ENCODE measurements around the gene SETD5. TPM values are rescaled to one million over a fixed set of nuclear protein-coding genes. Genes with fewer than 3 reads are reported as not detected.

SETD5 gene
- total and polyA plus RNA-seq, 12 donors: 10.8 to 64.7 (median 55.6) TPM

DNA sequence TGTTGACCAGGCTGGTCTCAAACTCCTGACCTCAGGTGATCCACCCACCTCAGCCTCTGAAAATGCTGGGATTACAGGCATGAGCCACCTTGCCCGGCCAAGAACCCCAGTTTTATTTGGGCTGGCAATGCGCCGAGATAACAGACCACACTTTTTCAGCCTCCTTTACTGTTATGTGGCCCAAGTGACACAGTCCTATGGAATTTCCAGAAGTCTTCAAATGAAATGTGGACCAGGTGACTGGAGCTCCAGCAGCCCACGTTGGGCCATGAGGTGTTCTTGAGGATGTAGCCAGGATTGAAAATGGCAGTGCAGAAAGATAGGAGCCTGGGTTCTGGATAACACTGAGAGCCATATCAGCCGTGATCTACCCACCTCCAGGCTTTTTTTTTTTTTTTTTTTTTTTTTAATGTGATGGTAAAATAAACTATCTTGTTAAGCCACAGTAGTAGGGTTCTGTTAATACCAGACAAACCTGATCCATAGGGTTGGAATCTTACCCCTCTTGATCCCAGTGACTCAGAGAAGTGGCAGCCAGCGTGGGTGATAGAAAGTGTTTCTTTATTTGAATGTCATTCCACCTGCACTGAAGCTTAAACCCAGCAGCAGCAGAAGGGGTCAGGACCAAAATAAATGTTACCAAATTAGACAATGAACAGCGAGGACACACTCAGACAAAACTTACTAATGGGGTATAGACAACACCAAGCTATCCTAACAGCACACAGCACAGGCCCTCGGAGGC, 100.6 kb downstream of the SETD5 start:
- 89 to 90% methylated on average over 8 of the region's 8 CpGs for WGBS, 2 donors
- H3K27ac ChIP-seq: no peak overlapping the region
- H3K36me3 ChIP-seq: no peaks in the 10 kb centered on the region
- H3K4me1 ChIP-seq: peaks cover 0 to 14% (median 10%) of the 10 kb centered on the region in 9 donors
- DNase-seq (no peak), ATAC-seq (no peak)
- H3K27me3 ChIP-seq: peaks cover 0 to 33% (median 23%) of the 10 kb centered on the region in 7 donors
- H3K4me3 ChIP-seq: no peak overlapping the region
- TF ChIP-seq, protein P1, sequence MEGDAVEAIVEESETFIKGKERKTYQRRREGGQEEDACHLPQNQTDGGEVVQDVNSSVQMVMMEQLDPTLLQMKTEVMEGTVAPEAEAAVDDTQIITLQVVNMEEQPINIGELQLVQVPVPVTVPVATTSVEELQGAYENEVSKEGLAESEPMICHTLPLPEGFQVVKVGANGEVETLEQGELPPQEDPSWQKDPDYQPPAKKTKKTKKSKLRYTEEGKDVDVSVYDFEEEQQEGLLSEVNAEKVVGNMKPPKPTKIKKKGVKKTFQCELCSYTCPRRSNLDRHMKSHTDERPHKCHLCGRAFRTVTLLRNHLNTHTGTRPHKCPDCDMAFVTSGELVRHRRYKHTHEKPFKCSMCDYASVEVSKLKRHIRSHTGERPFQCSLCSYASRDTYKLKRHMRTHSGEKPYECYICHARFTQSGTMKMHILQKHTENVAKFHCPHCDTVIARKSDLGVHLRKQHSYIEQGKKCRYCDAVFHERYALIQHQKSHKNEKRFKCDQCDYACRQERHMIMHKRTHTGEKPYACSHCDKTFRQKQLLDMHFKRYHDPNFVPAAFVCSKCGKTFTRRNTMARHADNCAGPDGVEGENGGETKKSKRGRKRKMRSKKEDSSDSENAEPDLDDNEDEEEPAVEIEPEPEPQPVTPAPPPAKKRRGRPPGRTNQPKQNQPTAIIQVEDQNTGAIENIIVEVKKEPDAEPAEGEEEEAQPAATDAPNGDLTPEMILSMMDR (IDR thresholded peaks at IDR 0.05): no peak
- H3K9me3 ChIP-seq: no peaks in the 10 kb centered on the region
- intact Hi-C loops (cut with DNase I): no loop called here

DNA sequence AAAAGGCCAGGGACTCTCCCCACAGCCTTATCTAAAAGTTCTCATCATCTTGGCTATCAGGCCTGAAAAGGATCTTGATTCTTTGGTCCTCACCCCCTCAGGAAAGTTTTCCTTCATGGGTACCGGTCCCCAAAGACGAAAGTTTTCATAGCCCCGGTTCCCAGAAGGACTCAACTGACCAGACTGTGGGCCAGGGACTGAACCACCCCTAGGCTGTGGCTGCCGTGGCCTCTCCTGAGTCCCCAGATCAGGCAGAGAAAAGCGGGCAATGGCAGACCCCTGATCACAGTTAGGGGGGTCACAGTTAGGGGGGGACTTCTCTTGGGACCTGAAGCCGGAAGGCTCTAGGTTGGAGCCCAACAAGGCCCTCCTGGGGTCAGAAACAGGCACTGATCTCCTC, 101.4 kb downstream of the SETD5 start:
- ATAC-seq (no peak), DNase-seq (no peak)
- Histone ChIP-seq H3K4me3 (no peak overlapping the region), H3K4me1 (peaks cover 0 to 14% (median 10%) of the 10 kb centered on the region in 9 donors), H3K36me3 (no peaks in the 10 kb centered on the region), H3K27me3 (peaks cover 0 to 33% (median 23%) of the 10 kb centered on the region in 7 donors), H3K9me3 (no peaks in the 10 kb centered on the region), H3K27ac (no peak overlapping the region)
- intact Hi-C loops (cut with DNase I): no loop called here
- 83 to 85% methylated on average over 6 of the region's 6 CpGs for WGBS, 2 donors
- TF ChIP-seq, protein P1 (IDR thresholded peaks at IDR 0.05): no peak

DNA sequence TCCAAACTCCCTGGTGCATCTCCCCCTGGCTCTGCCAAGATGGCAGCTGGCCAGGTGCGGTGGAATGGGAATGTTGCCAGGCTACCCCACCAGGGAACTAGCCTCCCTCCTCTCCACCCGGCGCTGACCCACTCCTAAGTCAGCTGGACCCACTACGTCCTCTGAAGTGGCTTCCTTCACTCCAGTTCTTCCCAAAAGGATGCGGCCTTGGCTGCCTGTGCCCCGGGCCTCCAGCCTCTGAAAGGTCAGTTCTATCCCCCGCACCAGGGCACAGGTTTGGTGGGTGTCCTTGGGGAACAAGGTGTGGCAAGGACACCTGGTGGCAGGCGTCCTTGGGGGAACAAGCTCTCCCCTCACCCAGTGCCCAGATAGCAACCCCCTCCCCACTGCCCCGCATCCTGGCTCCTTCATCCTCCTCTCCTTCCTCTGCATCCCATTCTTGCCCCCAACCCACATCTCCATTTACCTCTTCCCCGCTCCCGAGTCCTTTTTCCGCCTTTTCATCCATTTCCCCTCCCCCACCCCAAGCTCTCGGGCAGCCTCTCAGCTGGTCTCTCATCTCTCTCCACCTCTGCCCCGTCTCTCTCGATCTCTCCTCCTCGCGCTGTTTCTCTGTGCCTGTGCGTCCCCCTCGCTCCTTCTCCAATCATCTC, 102.2 kb downstream of the SETD5 start:
- Histone ChIP-seq H3K4me3 (peak overlapping the region in 1 of 10 donors; percentile 3), H3K9me3 (no peaks in the 10 kb centered on the region), H3K36me3 (no peaks in the 10 kb centered on the region), H3K27ac (no peak overlapping the region), H3K27me3 (peaks cover 0 to 33% (median 23%) of the 10 kb centered on the region in 7 donors), H3K4me1 (peaks cover 0 to 14% (median 10%) of the 10 kb centered on the region in 9 donors)
- TF ChIP-seq, protein P1 (IDR thresholded peaks at IDR 0.05): no peak
- DNase-seq (no peak), ATAC-seq (no peak)
- WGBS, 2 donors: 24 to 26% methylated on average over 19 of the region's 19 CpGs
- intact Hi-C loops (cut with DNase I): loop anchor here in 3 of 10 donors (5.0 to 10.0 kb wide), 3 partner anchors 225 to 245 kb away; partner anchors contain the start of genes BRPF1 (in 1 of the 3) and OGG1 (in 1 of the 3)
